WTC11 (cell line): Measurements from ENCODE around the gene LOXL3. TPM values are rescaled to one million over a fixed set of nuclear protein-coding genes. Genes with fewer than 3 reads are reported as not detected.

Experiments used
- ATAC-seq: fragments of 200-7000 bp; cut with Tn5 transposase; 2 replicates; pipeline ENCODE4 v1.10.0; 2021; ENCODE audit warnings: mild to moderate bottlenecking, moderate library complexity
- CTCF ChIA-PET: fragments of 300-600 bp; sonication (Branson Sonifier 250); formaldehyde crosslinking; loops from one replicate; lab custom pipeline; 2021; ENCODE audit warnings: antibody characterized with exemption; lab: Charles Lee
- POLR2A ChIA-PET: fragments of 350-600 bp; sonication (Branson Sonifier 250); formaldehyde crosslinking; loops from one replicate; lab custom pipeline; 2021; ENCODE audit warnings: antibody characterized with exemption; lab: Charles Lee
- DNase-seq: peaks from one replicate; pipeline ENCODE4 v3.0.0; 2021; ENCODE audit warnings: low spot score
- H3K27ac Mint-ChIP-seq: 2 replicates; pipeline ENCODE4 v1.8.0; 2021; ENCODE audit warnings: mixed read lengths
- H3K27me3 Mint-ChIP-seq: 2 replicates; pipeline ENCODE4 v1.8.0; 2021; ENCODE audit warnings: low read depth, mild to moderate bottlenecking, moderate library complexity, mixed read lengths
- H3K36me3 Mint-ChIP-seq: 2 replicates; pipeline ENCODE4 v1.8.0; 2021; ENCODE audit warnings: mixed read lengths
- H3K4me1 Mint-ChIP-seq: 2 replicates; pipeline ENCODE4 v1.8.0; 2022; ENCODE audit warnings: mixed read lengths
- H3K4me3 Mint-ChIP-seq: 2 replicates; pipeline ENCODE4 v1.8.0; 2021; ENCODE audit warnings: mild to moderate bottlenecking, moderate library complexity, mixed read lengths
- H3K9me3 Mint-ChIP-seq: 2 replicates; pipeline ENCODE4 v1.8.0; 2021; ENCODE audit warnings: mixed read lengths
- FOXK1 ChIP-seq: sonication (generic); formaldehyde crosslinking; IDR thresholded peaks from 2 replicates; pipeline ENCODE4 v1.8.0; 2022; ENCODE audit warnings: mild to moderate bottlenecking, moderate library complexity, missing genetic modification reagents
- NR2C2 ChIP-seq: sonication (generic); formaldehyde crosslinking; IDR thresholded peaks from 2 replicates; pipeline ENCODE4 v1.8.0; 2022; ENCODE audit warnings: mild to moderate bottlenecking, missing genetic modification reagents
- SP1 ChIP-seq: sonication (generic); formaldehyde crosslinking; conservative IDR thresholded peaks from 2 replicates; pipeline ENCODE4 v1.8.1; 2022; ENCODE audit warnings: missing genetic modification reagents
- ZNF423 ChIP-seq: fragments of 250-450 bp; sonication (Bioruptor Pico); IDR thresholded peaks from 2 replicates; pipeline ENCODE4 v2.1.2; 2022; ENCODE audit warnings: mild to moderate bottlenecking, moderate library complexity
- total RNA-seq: library from RNA; stranded (reverse); gene quantifications from 3 replicates; pipeline ENCODE4 v1.2.3, GENCODE V29; 2021
- TF ChIP-seq, protein P1 (sequence below): sonication (generic); formaldehyde crosslinking; IDR thresholded peaks from 2 replicates; pipeline ENCODE4 v1.8.0; 2022; ENCODE audit warnings: missing genetic modification reagents
- TF ChIP-seq, protein P2 (sequence below): sonication (generic); formaldehyde crosslinking; IDR thresholded peaks from 2 replicates; pipeline ENCODE4 v1.8.0; 2022; ENCODE audit warnings: mild to moderate bottlenecking, missing genetic modification reagents
- TF ChIP-seq, protein P3 (sequence below): sonication (generic); formaldehyde crosslinking; IDR thresholded peaks from 2 replicates; pipeline ENCODE4 v1.8.1; 2022; ENCODE audit warnings: low read depth, mild to moderate bottlenecking, moderate library complexity, missing genetic modification reagents, borderline replicate concordance
- TF ChIP-seq, protein P4 (sequence below): sonication (generic); formaldehyde crosslinking; IDR thresholded peaks from 2 replicates; pipeline ENCODE4 v1.8.0; 2023; ENCODE audit warnings: missing genetic modification reagents, mild to moderate bottlenecking, borderline replicate concordance
- TF ChIP-seq, protein P5 (sequence below): sonication (generic); formaldehyde crosslinking; IDR thresholded peaks from 2 replicates; pipeline ENCODE4 v1.8.1; 2023; ENCODE audit warnings: mild to moderate bottlenecking, moderate library complexity, missing genetic modification reagents

The LOXL3 gene
- total RNA-seq, 1 experiment from 2014 or later = 21.1 TPM

DNA sequence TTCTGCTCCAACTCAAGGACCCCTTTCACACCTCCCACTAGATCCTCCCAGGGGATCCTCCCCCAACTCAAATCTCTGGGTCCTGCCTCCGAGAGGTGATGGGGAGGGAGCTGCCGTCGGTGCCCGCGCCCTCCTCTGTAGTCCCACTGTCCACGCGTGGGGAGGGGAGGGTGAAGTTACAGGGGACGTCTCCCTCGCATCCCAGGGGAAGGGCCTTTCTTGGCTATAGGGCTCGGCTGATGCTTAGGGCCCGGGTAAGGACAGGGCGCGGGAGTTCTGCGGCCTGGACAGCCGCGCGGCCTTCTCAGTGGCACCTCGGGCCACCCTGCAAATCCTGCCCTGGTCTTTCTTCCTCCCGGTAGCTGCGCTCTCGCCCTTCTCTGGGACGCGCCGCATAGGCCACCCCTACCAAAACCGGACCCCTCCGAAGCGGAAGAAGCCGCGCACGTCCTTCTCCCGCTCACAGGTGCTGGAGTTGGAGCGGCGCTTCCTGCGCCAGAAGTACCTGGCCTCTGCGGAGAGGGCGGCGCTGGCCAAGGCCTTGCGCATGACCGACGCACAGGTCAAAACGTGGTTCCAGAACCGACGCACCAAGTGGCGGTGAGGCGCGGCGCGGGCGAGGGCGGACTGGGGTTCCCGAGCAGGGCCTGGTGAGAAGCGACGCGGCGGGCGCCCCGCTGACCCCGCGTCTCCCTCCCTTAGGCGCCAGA lies 38.3 kb downstream of the LOXL3 start (continued):
- TF ChIP-seq FOXK1 (CRISPR knock-in tag) (no peak; the same call in 1 of the 2 replicates), SP1 (no peak), ZNF423 (CRISPR knock-in tag) (peak; percentile 42; the same call in 1 of the 2 replicates), NR2C2 (peak; percentile 1; the same call in 1 of the 2 replicates)
- TF ChIP-seq, protein P1, sequence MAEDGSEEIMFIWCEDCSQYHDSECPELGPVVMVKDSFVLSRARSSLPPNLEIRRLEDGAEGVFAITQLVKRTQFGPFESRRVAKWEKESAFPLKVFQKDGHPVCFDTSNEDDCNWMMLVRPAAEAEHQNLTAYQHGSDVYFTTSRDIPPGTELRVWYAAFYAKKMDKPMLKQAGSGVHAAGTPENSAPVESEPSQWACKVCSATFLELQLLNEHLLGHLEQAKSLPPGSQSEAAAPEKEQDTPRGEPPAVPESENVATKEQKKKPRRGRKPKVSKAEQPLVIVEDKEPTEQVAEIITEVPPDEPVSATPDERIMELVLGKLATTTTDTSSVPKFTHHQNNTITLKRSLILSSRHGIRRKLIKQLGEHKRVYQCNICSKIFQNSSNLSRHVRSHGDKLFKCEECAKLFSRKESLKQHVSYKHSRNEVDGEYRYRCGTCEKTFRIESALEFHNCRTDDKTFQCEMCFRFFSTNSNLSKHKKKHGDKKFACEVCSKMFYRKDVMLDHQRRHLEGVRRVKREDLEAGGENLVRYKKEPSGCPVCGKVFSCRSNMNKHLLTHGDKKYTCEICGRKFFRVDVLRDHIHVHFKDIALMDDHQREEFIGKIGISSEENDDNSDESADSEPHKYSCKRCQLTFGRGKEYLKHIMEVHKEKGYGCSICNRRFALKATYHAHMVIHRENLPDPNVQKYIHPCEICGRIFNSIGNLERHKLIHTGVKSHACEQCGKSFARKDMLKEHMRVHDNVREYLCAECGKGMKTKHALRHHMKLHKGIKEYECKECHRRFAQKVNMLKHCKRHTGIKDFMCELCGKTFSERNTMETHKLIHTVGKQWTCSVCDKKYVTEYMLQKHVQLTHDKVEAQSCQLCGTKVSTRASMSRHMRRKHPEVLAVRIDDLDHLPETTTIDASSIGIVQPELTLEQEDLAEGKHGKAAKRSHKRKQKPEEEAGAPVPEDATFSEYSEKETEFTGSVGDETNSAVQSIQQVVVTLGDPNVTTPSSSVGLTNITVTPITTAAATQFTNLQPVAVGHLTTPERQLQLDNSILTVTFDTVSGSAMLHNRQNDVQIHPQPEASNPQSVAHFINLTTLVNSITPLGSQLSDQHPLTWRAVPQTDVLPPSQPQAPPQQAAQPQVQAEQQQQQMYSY (CRISPR knock-in tag) = peak; percentile 91
- TF ChIP-seq, protein P2, sequence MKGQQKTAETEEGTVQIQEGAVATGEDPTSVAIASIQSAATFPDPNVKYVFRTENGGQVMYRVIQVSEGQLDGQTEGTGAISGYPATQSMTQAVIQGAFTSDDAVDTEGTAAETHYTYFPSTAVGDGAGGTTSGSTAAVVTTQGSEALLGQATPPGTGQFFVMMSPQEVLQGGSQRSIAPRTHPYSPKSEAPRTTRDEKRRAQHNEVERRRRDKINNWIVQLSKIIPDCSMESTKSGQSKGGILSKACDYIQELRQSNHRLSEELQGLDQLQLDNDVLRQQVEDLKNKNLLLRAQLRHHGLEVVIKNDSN = peak; percentile 47; the same call in 1 of the 2 replicates
- TF ChIP-seq, protein P3, sequence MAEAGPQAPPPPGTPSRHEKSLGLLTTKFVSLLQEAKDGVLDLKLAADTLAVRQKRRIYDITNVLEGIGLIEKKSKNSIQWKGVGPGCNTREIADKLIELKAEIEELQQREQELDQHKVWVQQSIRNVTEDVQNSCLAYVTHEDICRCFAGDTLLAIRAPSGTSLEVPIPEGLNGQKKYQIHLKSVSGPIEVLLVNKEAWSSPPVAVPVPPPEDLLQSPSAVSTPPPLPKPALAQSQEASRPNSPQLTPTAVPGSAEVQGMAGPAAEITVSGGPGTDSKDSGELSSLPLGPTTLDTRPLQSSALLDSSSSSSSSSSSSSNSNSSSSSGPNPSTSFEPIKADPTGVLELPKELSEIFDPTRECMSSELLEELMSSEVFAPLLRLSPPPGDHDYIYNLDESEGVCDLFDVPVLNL (CRISPR knock-in tag) = no peak

DNA sequence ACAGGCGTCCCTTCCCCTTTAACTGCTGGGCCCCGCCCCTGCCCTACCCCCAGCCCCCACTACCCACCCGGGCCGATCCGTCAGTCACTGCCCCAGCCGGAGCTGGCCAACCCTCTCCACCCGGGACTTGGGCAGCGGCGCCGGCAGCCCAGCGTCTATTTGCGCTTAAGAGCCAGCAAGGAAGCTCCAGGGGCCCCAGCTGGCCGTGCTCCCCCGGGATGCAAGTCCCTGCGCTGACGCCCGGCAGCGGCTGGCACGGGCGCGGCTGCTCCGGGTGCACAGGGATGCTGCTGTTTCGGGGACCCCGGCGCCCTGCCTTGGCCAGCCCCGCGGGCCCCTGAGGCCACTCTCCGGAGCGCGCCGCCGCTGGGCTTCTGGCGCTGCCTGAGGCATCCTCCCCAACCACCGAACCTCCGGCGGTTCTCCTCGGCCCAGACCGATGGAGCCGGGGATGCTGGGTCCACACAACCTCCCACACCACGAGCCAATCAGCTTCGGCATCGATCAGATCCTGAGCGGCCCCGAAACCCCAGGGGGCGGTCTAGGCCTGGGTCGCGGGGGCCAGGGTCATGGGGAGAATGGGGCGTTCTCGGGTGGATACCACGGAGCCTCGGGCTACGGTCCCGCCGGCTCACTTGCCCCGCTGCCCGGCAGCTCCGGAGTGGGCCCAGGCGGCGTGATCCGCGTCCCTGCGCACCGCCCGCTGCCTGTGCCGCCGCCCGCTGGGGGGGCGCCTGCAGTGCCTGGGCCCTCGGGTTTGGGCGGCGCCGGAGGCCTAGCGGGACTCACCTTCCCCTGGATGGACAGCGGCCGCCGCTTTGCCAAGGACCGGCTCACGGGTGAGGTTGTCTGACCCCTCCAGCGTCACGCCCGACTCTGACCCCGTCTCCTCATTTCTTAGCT lies 39.1 kb downstream of the LOXL3 start, which contains the start of gene TLX2:
TSS of gene TLX2 (plus strand) at position 83 of the 903 bp plus-strand sequence. CDS start at position 440, 357 bp downstream.
- H3K4me3 Mint-ChIP-seq = peak within 1 kb of the TSS; percentile 65
- peaks cover 9% of the 10 kb centered on the region for H3K36me3 Mint-ChIP-seq
- ChIA-PET CTCF (interaction anchor here (0.6 to 2.3 kb wide), 8 partner anchors 8 to 394 kb away, joined by 3 to 8 read pairs (median 4); partner anchors contain the start of genes CCDC142, DQX1, LBX2 and PCGF1), POLR2A (interaction anchor here (1.3 kb wide), 1 partner anchor 73 kb away, joined by 4 read pairs; no protein-coding TSS in a partner anchor)
- TF ChIP-seq FOXK1 (CRISPR knock-in tag) = no peak
- TF ChIP-seq, protein P4, sequence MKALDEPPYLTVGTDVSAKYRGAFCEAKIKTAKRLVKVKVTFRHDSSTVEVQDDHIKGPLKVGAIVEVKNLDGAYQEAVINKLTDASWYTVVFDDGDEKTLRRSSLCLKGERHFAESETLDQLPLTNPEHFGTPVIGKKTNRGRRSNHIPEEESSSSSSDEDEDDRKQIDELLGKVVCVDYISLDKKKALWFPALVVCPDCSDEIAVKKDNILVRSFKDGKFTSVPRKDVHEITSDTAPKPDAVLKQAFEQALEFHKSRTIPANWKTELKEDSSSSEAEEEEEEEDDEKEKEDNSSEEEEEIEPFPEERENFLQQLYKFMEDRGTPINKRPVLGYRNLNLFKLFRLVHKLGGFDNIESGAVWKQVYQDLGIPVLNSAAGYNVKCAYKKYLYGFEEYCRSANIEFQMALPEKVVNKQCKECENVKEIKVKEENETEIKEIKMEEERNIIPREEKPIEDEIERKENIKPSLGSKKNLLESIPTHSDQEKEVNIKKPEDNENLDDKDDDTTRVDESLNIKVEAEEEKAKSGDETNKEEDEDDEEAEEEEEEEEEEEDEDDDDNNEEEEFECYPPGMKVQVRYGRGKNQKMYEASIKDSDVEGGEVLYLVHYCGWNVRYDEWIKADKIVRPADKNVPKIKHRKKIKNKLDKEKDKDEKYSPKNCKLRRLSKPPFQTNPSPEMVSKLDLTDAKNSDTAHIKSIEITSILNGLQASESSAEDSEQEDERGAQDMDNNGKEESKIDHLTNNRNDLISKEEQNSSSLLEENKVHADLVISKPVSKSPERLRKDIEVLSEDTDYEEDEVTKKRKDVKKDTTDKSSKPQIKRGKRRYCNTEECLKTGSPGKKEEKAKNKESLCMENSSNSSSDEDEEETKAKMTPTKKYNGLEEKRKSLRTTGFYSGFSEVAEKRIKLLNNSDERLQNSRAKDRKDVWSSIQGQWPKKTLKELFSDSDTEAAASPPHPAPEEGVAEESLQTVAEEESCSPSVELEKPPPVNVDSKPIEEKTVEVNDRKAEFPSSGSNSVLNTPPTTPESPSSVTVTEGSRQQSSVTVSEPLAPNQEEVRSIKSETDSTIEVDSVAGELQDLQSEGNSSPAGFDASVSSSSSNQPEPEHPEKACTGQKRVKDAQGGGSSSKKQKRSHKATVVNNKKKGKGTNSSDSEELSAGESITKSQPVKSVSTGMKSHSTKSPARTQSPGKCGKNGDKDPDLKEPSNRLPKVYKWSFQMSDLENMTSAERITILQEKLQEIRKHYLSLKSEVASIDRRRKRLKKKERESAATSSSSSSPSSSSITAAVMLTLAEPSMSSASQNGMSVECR (CRISPR knock-in tag) = no peak
- TF ChIP-seq, protein P5, sequence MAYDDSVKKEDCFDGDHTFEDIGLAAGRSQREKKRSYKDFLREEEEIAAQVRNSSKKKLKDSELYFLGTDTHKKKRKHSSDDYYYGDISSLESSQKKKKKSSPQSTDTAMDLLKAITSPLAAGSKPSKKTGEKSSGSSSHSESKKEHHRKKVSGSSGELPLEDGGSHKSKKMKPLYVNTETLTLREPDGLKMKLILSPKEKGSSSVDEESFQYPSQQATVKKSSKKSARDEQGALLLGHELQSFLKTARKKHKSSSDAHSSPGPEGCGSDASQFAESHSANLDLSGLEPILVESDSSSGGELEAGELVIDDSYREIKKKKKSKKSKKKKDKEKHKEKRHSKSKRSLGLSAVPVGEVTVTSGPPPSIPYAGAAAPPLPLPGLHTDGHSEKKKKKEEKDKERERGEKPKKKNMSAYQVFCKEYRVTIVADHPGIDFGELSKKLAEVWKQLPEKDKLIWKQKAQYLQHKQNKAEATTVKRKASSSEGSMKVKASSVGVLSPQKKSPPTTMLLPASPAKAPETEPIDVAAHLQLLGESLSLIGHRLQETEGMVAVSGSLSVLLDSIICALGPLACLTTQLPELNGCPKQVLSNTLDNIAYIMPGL (CRISPR knock-in tag) = 0 out of 2 replicates have a peak, but pooled peaks have one; percentile 27
- peaks cover 16% of the 10 kb centered on the region for H3K4me1 Mint-ChIP-seq
- H3K9me3 Mint-ChIP-seq = peaks cover 8% of the 10 kb centered on the region
- H3K27me3 Mint-ChIP-seq = peaks cover 99% of the 10 kb centered on the region
- DNase-seq (peak; percentile 50), ATAC-seq (peak; percentile 4)
- no peak within 1 kb of the TSS for H3K27ac Mint-ChIP-seq
